RWPE2 (cell line): Measurements from ENCODE around the gene C1S.

ENCODE experiments used
- ATAC-seq: fragments of 200-7000 bp; cut with Tn5 transposase; 3 replicates; pipeline ENCODE4 v1.9.1; 2021; ENCODE audit warnings: low read depth
- DNase-seq: peaks from one replicate; pipeline ENCODE4 v3.0.0-alpha.2; 2020; ENCODE audit warnings: low spot score
- H3K27ac ChIP-seq: fragments of 450-650 bp; 2 replicates; pipeline ENCODE4 v1.5.1; 2017; ENCODE audit warnings: mild to moderate bottlenecking; ENCODE audit not compliant: poor library complexity, severe bottlenecking
- H3K27me3 ChIP-seq: fragments of 250-450 bp; sonication (Bioruptor Pico); 2 replicates; pipeline ENCODE4 v1.5.1; 2021; ENCODE audit warnings: mild to moderate bottlenecking, moderate library complexity; ENCODE audit not compliant: insufficient read depth, poor library complexity, severe bottlenecking
- H3K36me3 ChIP-seq: fragments of 250-450 bp; sonication (Bioruptor Pico); 2 replicates; pipeline ENCODE4 v1.5.1; 2020; ENCODE audit warnings: low read depth, mild to moderate bottlenecking, moderate library complexity
- H3K4me1 ChIP-seq: fragments of 250-450 bp; sonication (Bioruptor Pico); 2 replicates; pipeline ENCODE4 v1.5.1; 2021; ENCODE audit warnings: mild to moderate bottlenecking, moderate library complexity; ENCODE audit not compliant: insufficient read depth, poor library complexity, severe bottlenecking
- H3K4me3 ChIP-seq: fragments of 250-450 bp; sonication (Bioruptor Pico); 2 replicates; pipeline ENCODE4 v1.5.1; 2021; ENCODE audit warnings: mild to moderate bottlenecking, moderate library complexity; ENCODE audit not compliant: severe bottlenecking
- H3K9me3 ChIP-seq: fragments of 250-450 bp; sonication (Bioruptor Pico); 2 replicates; pipeline ENCODE4 v1.5.1; 2021; ENCODE audit warnings: mild to moderate bottlenecking, moderate library complexity; ENCODE audit not compliant: severe bottlenecking
- CTCF ChIP-seq: fragments of 450-650 bp; IDR thresholded peaks from one replicate; pipeline ENCODE4 v1.5.1; 2017; ENCODE audit warnings: mild to moderate bottlenecking, moderate library complexity; ENCODE audit not compliant: poor library complexity, severe bottlenecking

Gene C1S

GRCh38 chr12:7108796-7109571 lies 48.5 kb downstream of the C1S start, which contains the start of gene C1RL:
TSS of gene C1RL (minus strand) at chr12:7109214. CDS start at chr12:7109180, 34 bp downstream.
- peaks cover 15% of the 10 kb centered on the region for H3K36me3 ChIP-seq
- peak within 1 kb of the TSS; percentile 80 for H3K27ac ChIP-seq
- H3K4me3 ChIP-seq, result peak within 1 kb of the TSS; percentile 46
- H3K27me3 ChIP-seq, result no peaks in the 10 kb centered on the region
- TF ChIP-seq CTCF, result peak; percentile 77
- no peak for DNase-seq
- no peaks in the 10 kb centered on the region for H3K9me3 ChIP-seq
- peak; percentile 37 for ATAC-seq
- H3K4me1 ChIP-seq, result no peaks in the 10 kb centered on the region

GRCh38 chr12:7109572-7109920 lies 49.0 kb downstream of the C1S start:
- peak overlapping the region; percentile 80 for H3K27ac ChIP-seq

GRCh38 chr12:7110661-7111060 lies 50.1 kb downstream of the C1S start:
- Histone ChIP-seq H3K27me3 (no peaks in the 10 kb centered on the region), H3K4me1 (no peaks in the 10 kb centered on the region), H3K27ac (no peak overlapping the region), H3K9me3 (no peaks in the 10 kb centered on the region), H3K36me3 (peaks cover 12% of the 10 kb centered on the region), H3K4me3 (no peak overlapping the region)
- ATAC-seq (no peak), DNase-seq (no peak)
- TF ChIP-seq CTCF, result no peak

More at GRCh38 chr12:7109572-7109920, 49.0 kb downstream of the C1S start:
- peaks cover 15% of the 10 kb centered on the region for H3K36me3 ChIP-seq
- H3K9me3 ChIP-seq, result no peaks in the 10 kb centered on the region
- H3K4me1 ChIP-seq, result no peaks in the 10 kb centered on the region
- peak overlapping the region; percentile 46 for H3K4me3 ChIP-seq
- TF ChIP-seq CTCF, result no peak
- H3K27me3 ChIP-seq, result no peaks in the 10 kb centered on the region
- no peak for DNase-seq
- ATAC-seq, result no peak

- Histone ChIP-seq H3K4me1 (no peaks in the 10 kb centered on the region), H3K27ac (no peak overlapping the region), H3K36me3 (peaks cover 2% of the 10 kb centered on the region; the same call in 1 of the 2 replicates), H3K27me3 (no peaks in the 10 kb centered on the region), H3K9me3 (no peaks in the 10 kb centered on the region), H3K4me3 (no peak overlapping the region)
- TF ChIP-seq CTCF, result no peak
- ATAC-seq, result no peak
- DNase-seq, result no peak
Observed at GRCh38 chr12:7112041-7112440, 51.5 kb downstream of the C1S start.

- H3K27me3 ChIP-seq, result no peaks in the 10 kb centered on the region
- peaks cover 2% of the 10 kb centered on the region; the same call in 1 of the 2 replicates for H3K36me3 ChIP-seq
- TF ChIP-seq CTCF, result peak; percentile 66
- no peak overlapping the region for H3K27ac ChIP-seq
- no peaks in the 10 kb centered on the region for H3K4me1 ChIP-seq
- no peaks in the 10 kb centered on the region for H3K9me3 ChIP-seq
- no peak for DNase-seq
- no peak for ATAC-seq
- H3K4me3 ChIP-seq, result no peak overlapping the region
Observed at GRCh38 chr12:7113389-7113871, 52.9 kb downstream of the C1S start.
